K562 (cell line): ENCODE data around the gene ATP8A1.

Experiments used
- ARID1B ChIP-seq: fragments of 450-650 bp; IDR thresholded peaks from 2 replicates; pipeline ENCODE4 v1.6.1; 2016; ENCODE audit warnings: antibody characterized with exemption, mild to moderate bottlenecking, inconsistent platforms
- BRCA1 ChIP-seq, 2 experiments: fragments of 450-650 bp in 1 of 2; sonication (generic) in 1 of 2; formaldehyde crosslinking in 1 of 2; IDR thresholded peaks; 2 replicates each; pipeline versions ENCODE4 v1.5.0 to v1.6.1; 2017 to 2020; ENCODE audit warnings: mild to moderate bottlenecking in 1 of 2, missing genetic modification reagents in 1 of 2
- EZH2 ChIP-seq: IDR thresholded peaks from 2 replicates; pipeline ENCODE4 v1.6.1; 2012; ENCODE audit warnings: low read depth, mild to moderate bottlenecking, inconsistent platforms, low read length, borderline replicate concordance
- KLF1 ChIP-seq: fragments of 450-650 bp; IDR thresholded peaks from 2 replicates; pipeline ENCODE4 v1.6.1; 2016; ENCODE audit warnings: missing genetic modification characterization, missing compliant biosample characterization
- OTX1 ChIP-seq: fragments of 450-650 bp; formaldehyde crosslinking; IDR thresholded peaks from 2 replicates; pipeline ENCODE4 v1.4.0; 2022; ENCODE audit warnings: mild to moderate bottlenecking
- PML ChIP-seq: IDR thresholded peaks from 2 replicates; pipeline ENCODE4 v1.6.1; 2012; ENCODE audit warnings: low read length, inconsistent platforms
- ZNF354B ChIP-seq: fragments of 250-450 bp; sonication (Bioruptor Pico); IDR thresholded peaks from 2 replicates; pipeline ENCODE4 v1.4.0; 2020
- TF ChIP-seq, protein P1 (sequence below), 3 experiments: IDR thresholded peaks in 2 of 3; conservative IDR thresholded peaks in 1 of 3; 2 replicates each; pipeline ENCODE4 v1.5.1; 2011 to 2012; ENCODE audit warnings: low read length in 3 of 3, mild to moderate bottlenecking in 3 of 3, control low read depth in 2 of 3, improper control_type of control experiment in 1 of 3, inconsistent platforms in 1 of 3, low read depth in 1 of 3, mixed read lengths in 1 of 3, moderate library complexity in 1 of 3; ENCODE audit not compliant: insufficient read depth in 2 of 3
- TF ChIP-seq, protein P2 (sequence below), 2 experiments: fragments of 450-650 bp in 1 of 2; IDR thresholded peaks; 2 replicates each; pipeline ENCODE4 v1.6.1; 2011 to 2017; ENCODE audit warnings: low read depth in 2 of 2, antibody characterized with exemption in 1 of 2, borderline replicate concordance in 1 of 2, low read length in 1 of 2, mild to moderate bottlenecking in 1 of 2, mixed read lengths in 1 of 2; ENCODE audit not compliant: control insufficient read depth in 1 of 2
- TF ChIP-seq, protein P3 (sequence below): sonication (generic); formaldehyde crosslinking; IDR thresholded peaks from 2 replicates; pipeline ENCODE4 v1.8.1; 2022; ENCODE audit warnings: missing genetic modification reagents
- TF ChIP-seq, protein P4 (sequence below): fragments of 250-450 bp; sonication (Bioruptor Pico); IDR thresholded peaks from 2 replicates; pipeline ENCODE4 v1.4.0; 2020

DNA sequence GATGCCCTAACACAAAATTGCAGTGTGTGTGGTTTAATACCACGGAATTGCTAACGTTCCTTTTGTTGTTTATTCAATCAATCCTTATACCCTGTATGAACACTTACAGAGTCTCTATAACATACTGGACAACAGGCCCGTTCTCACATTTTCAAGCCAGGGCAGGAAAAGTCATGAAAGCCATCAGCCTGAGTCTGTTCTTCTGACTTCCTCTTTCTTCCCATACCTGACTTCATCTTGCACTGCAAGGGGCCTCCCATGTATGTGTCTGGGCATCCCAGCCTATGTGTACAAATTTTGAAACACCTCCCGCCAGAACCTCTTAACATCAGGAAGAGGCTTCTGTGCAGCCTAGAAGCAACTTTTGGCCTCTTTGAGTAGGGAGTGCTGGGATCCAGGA lies 264.5 kb downstream of the ATP8A1 start:
- TF ChIP-seq, protein P1, sequence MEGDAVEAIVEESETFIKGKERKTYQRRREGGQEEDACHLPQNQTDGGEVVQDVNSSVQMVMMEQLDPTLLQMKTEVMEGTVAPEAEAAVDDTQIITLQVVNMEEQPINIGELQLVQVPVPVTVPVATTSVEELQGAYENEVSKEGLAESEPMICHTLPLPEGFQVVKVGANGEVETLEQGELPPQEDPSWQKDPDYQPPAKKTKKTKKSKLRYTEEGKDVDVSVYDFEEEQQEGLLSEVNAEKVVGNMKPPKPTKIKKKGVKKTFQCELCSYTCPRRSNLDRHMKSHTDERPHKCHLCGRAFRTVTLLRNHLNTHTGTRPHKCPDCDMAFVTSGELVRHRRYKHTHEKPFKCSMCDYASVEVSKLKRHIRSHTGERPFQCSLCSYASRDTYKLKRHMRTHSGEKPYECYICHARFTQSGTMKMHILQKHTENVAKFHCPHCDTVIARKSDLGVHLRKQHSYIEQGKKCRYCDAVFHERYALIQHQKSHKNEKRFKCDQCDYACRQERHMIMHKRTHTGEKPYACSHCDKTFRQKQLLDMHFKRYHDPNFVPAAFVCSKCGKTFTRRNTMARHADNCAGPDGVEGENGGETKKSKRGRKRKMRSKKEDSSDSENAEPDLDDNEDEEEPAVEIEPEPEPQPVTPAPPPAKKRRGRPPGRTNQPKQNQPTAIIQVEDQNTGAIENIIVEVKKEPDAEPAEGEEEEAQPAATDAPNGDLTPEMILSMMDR (IDR thresholded peaks at IDR 0.05 in 2 of 3, conservative IDR thresholded peaks at IDR 0.05 in 1 of 3; ENCODE audit: insufficient read depth in 2 of 3, low read depth in 1 of 3, low read length in 3 of 3): no peak
- TF ChIP-seq BRCA1 (IDR thresholded peaks at IDR 0.05) (no peak), BRCA1 (CRISPR knock-in tag; IDR thresholded peaks at IDR 0.05) (no peak), PML (no peak), OTX1 (CRISPR knock-in tag) (no peak), EZH2 (no peak), ARID1B (no peak), ZNF354B (no peak), KLF1 (tag) (no peak)
- TF ChIP-seq, protein P2, sequence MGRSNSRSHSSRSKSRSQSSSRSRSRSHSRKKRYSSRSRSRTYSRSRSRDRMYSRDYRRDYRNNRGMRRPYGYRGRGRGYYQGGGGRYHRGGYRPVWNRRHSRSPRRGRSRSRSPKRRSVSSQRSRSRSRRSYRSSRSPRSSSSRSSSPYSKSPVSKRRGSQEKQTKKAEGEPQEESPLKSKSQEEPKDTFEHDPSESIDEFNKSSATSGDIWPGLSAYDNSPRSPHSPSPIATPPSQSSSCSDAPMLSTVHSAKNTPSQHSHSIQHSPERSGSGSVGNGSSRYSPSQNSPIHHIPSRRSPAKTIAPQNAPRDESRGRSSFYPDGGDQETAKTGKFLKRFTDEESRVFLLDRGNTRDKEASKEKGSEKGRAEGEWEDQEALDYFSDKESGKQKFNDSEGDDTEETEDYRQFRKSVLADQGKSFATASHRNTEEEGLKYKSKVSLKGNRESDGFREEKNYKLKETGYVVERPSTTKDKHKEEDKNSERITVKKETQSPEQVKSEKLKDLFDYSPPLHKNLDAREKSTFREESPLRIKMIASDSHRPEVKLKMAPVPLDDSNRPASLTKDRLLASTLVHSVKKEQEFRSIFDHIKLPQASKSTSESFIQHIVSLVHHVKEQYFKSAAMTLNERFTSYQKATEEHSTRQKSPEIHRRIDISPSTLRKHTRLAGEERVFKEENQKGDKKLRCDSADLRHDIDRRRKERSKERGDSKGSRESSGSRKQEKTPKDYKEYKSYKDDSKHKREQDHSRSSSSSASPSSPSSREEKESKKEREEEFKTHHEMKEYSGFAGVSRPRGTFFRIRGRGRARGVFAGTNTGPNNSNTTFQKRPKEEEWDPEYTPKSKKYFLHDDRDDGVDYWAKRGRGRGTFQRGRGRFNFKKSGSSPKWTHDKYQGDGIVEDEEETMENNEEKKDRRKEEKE (IDR thresholded peaks at IDR 0.05; ENCODE audit: borderline replicate concordance in 1 of 2, control insufficient read depth in 1 of 2, low read depth in 2 of 2, low read length in 1 of 2): no peak
- TF ChIP-seq, protein P3, sequence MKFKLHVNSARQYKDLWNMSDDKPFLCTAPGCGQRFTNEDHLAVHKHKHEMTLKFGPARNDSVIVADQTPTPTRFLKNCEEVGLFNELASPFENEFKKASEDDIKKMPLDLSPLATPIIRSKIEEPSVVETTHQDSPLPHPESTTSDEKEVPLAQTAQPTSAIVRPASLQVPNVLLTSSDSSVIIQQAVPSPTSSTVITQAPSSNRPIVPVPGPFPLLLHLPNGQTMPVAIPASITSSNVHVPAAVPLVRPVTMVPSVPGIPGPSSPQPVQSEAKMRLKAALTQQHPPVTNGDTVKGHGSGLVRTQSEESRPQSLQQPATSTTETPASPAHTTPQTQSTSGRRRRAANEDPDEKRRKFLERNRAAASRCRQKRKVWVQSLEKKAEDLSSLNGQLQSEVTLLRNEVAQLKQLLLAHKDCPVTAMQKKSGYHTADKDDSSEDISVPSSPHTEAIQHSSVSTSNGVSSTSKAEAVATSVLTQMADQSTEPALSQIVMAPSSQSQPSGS (CRISPR knock-in tag): no peak
- TF ChIP-seq, protein P4, sequence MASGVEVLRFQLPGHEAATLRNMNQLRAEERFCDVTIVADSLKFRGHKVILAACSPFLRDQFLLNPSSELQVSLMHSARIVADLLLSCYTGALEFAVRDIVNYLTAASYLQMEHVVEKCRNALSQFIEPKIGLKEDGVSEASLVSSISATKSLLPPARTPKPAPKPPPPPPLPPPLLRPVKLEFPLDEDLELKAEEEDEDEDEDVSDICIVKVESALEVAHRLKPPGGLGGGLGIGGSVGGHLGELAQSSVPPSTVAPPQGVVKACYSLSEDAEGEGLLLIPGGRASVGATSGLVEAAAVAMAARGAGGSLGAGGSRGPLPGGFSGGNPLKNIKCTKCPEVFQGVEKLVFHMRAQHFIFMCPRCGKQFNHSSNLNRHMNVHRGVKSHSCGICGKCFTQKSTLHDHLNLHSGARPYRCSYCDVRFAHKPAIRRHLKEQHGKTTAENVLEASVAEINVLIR (CRISPR knock-in tag): no peak
